ENCODE data around the gene PRRT4. TPM values are rescaled to one million over a fixed set of nuclear protein-coding genes. Genes with fewer than 3 reads are reported as not detected.

Gene PRRT4
- total RNA-seq: under 1 TPM; 0.82 to 0.96 TPM
- polyA plus RNA-seq: under 1 TPM; 0.07 to 0.34 (median 0.19) TPM
- 0 to 0.77 (median 0.47) reads per million in 6 experiments for total RNA-seq

GRCh38 chr7:128361411-128362379 lies at the start of gene PRRT4:
Gene PRRT4 (minus strand): TSS chr7:128361690.
- POLR2A ChIA-PET: no interaction called here
- Mint-ChIP-seq H3K27ac (peak within 1 kb of the TSS in 8 of 10 donors; percentile 12 to 85 (median 54)), H3K4me1 (peaks cover 13 to 23% (median 16%) of the 10 kb centered on the region in 4 donors), H3K27me3 (peaks cover 28 to 72% (median 56%) of the 10 kb centered on the region in 5 donors), H3K9me3 (no peaks in the 10 kb centered on the region), H3K4me3 (peak within 1 kb of the TSS; percentile 78 to 94 (median 86)), H3K36me3 (no peaks in the 10 kb centered on the region)
- DNase-seq: peak in 8 of 10 donors; percentile 30 to 77 (median 46)
- ATAC-seq: peak; percentile 81

GRCh38 chr7:128410451-128410753 lies 48.9 kb upstream of the PRRT4 start:
- peak overlapping the region; percentile 84 to 93 (median 90) for H3K4me3 Mint-ChIP-seq
- ATAC-seq: no peak
- peaks cover 18 to 38% (median 35%) of the 10 kb centered on the region in 4 donors for H3K4me1 Mint-ChIP-seq
- no peaks in the 10 kb centered on the region for H3K9me3 Mint-ChIP-seq
- no peaks in the 10 kb centered on the region for H3K36me3 Mint-ChIP-seq
- peak overlapping the region in 9 of 10 donors; percentile 74 to 93 (median 87) for H3K27ac Mint-ChIP-seq
- DNase-seq: no peak
- POLR2A ChIA-PET: interaction anchor here (0.6 to 2.8 kb wide), 5 partner anchors 12 to 59 kb away, joined by 3 to 12 read pairs (median 4); no protein-coding TSS in a partner anchor
- H3K27me3 Mint-ChIP-seq: peaks cover 0 to 4% (median 0%) of the 10 kb centered on the region in 5 donors

- H3K4me1 Mint-ChIP-seq: peaks cover 20 to 41% (median 38%) of the 10 kb centered on the region in 4 donors
- ATAC-seq: peak; percentile 79 to 80
- peak within 1 kb of the TSS; percentile 71 to 94 (median 91) for H3K27ac Mint-ChIP-seq
- H3K9me3 Mint-ChIP-seq: no peaks in the 10 kb centered on the region
- POLR2A ChIA-PET: interaction anchor here (0.6 to 2.8 kb wide), 7 partner anchors 12 to 66 kb away, joined by 3 to 12 read pairs (median 4); partner anchors contain the start of gene HILPDA
- peak; percentile 60 to 91 (median 84) for DNase-seq
- no peaks in the 10 kb centered on the region for H3K36me3 Mint-ChIP-seq
- peaks cover 0 to 4% (median 0%) of the 10 kb centered on the region in 5 donors for H3K27me3 Mint-ChIP-seq
- peak within 1 kb of the TSS; percentile 84 to 93 (median 90) for H3K4me3 Mint-ChIP-seq
Measured at GRCh38 chr7:128409596-128410450, 48.3 kb upstream of the PRRT4 start, which contains the start of gene IMPDH1. Gene IMPDH1 (minus strand): TSS chr7:128409982. CDS start chr7:128409901, 81 bp downstream.

- peaks cover 24 to 49% (median 46%) of the 10 kb centered on the region in 4 donors for H3K4me1 Mint-ChIP-seq
- H3K36me3 Mint-ChIP-seq: no peaks in the 10 kb centered on the region
- POLR2A ChIA-PET: interaction anchor here (0.9 to 2.8 kb wide), 5 partner anchors 7 to 67 kb away, joined by 4 to 12 read pairs (median 10); partner anchors contain the start of gene HILPDA
- no peak for DNase-seq
- ATAC-seq: no peak
- peak overlapping the region; percentile 84 to 90 (median 89) for H3K4me3 Mint-ChIP-seq
- H3K27ac Mint-ChIP-seq: peak overlapping the region; percentile 71 to 94 (median 89)
- no peaks in the 10 kb centered on the region for H3K9me3 Mint-ChIP-seq
- peaks cover 0 to 4% (median 0%) of the 10 kb centered on the region in 5 donors for H3K27me3 Mint-ChIP-seq
Measured at GRCh38 chr7:128408709-128409595, 47.5 kb upstream of the PRRT4 start.

- Mint-ChIP-seq H3K36me3 (peaks cover 0 to 2% (median 0%) of the 10 kb centered on the region in 3 donors), H3K27ac (peak overlapping the region in 9 of 10 donors; percentile 61 to 94 (median 83)), H3K27me3 (no peaks in the 10 kb centered on the region), H3K4me3 (peak overlapping the region in 9 of 10 donors; percentile 22 to 90 (median 87)), H3K9me3 (no peaks in the 10 kb centered on the region), H3K4me1 (peaks cover 31 to 56% (median 53%) of the 10 kb centered on the region in 4 donors)
- POLR2A ChIA-PET: interaction anchor here (0.9 to 2.8 kb wide), 5 partner anchors 8 to 68 kb away, joined by 4 to 12 read pairs (median 10); partner anchors contain the start of gene HILPDA
- no peak for ATAC-seq
- no peak for DNase-seq
Measured at GRCh38 chr7:128407751-128408708, 46.5 kb upstream of the PRRT4 start.

- Mint-ChIP-seq H3K27ac (peak overlapping the region in 8 of 10 donors; percentile 69 to 94 (median 82)), H3K27me3 (no peaks in the 10 kb centered on the region), H3K4me1 (peaks cover 31 to 58% (median 55%) of the 10 kb centered on the region in 4 donors), H3K9me3 (no peaks in the 10 kb centered on the region), H3K4me3 (peak overlapping the region in 5 of 10 donors; percentile 30 to 89 (median 85)), H3K36me3 (peaks cover 0 to 7% (median 3%) of the 10 kb centered on the region in 3 donors)
- POLR2A ChIA-PET: interaction anchor here (2.1 kb wide), 1 partner anchor 63 kb away, joined by 7 read pairs; the partner anchor contains the start of gene RBM28
- no peak for DNase-seq
- no peak for ATAC-seq
Measured at GRCh38 chr7:128407233-128407589, 45.7 kb upstream of the PRRT4 start.

GRCh38 chr7:128406314-128407232 lies 45.1 kb upstream of the PRRT4 start:
- POLR2A ChIA-PET: interaction anchor here (1.5 to 2.1 kb wide), 2 partner anchors 10 to 63 kb away, joined by 3 to 7 read pairs; partner anchors contain the start of gene RBM28
- peak overlapping the region; percentile 69 to 94 (median 80) for H3K27ac Mint-ChIP-seq
- H3K36me3 Mint-ChIP-seq: peaks cover 0 to 9% (median 3%) of the 10 kb centered on the region in 3 donors
- H3K4me3 Mint-ChIP-seq: peak overlapping the region; percentile 59 to 90 (median 84)
- ATAC-seq: no peak
- H3K4me1 Mint-ChIP-seq: peaks cover 31 to 59% (median 56%) of the 10 kb centered on the region in 4 donors
- no peaks in the 10 kb centered on the region for H3K27me3 Mint-ChIP-seq
- H3K9me3 Mint-ChIP-seq: no peaks in the 10 kb centered on the region
- DNase-seq: peak in 2 of 10 donors; percentile 14 to 19

GRCh38 chr7:128405471-128406313 lies 44.2 kb upstream of the PRRT4 start:
- peaks cover 0 to 16% (median 11%) of the 10 kb centered on the region in 3 donors for H3K36me3 Mint-ChIP-seq
- peak; percentile 32 to 37 for ATAC-seq
- DNase-seq: peak; percentile 36 to 78 (median 54)
- peaks cover 31 to 61% (median 55%) of the 10 kb centered on the region in 4 donors for H3K4me1 Mint-ChIP-seq
- POLR2A ChIA-PET: interaction anchor here (0.6 to 2.1 kb wide), 4 partner anchors 11 to 201 kb away, joined by 3 to 7 read pairs (median 4); partner anchors contain the start of gene RBM28
- peak overlapping the region in 5 of 10 donors; percentile 72 to 87 (median 86) for H3K27ac Mint-ChIP-seq
- H3K27me3 Mint-ChIP-seq: no peaks in the 10 kb centered on the region
- peak overlapping the region; percentile 75 to 91 (median 86) for H3K4me3 Mint-ChIP-seq
- no peaks in the 10 kb centered on the region for H3K9me3 Mint-ChIP-seq

All from naive thymus-derived CD8-positive, alpha-beta T cell (primary cell).